HUDEP-2 (cell line): ENCODE results near the gene BUB1B.

Experiments
- DNase-seq, 76 experiments: peaks; one replicate each; lab custom pipeline; 2025; ENCODE audit not compliant: unreplicated experiment in 76 of 76; lab: John Stamatoyannopoulos, UW

Gene BUB1B

DNA sequence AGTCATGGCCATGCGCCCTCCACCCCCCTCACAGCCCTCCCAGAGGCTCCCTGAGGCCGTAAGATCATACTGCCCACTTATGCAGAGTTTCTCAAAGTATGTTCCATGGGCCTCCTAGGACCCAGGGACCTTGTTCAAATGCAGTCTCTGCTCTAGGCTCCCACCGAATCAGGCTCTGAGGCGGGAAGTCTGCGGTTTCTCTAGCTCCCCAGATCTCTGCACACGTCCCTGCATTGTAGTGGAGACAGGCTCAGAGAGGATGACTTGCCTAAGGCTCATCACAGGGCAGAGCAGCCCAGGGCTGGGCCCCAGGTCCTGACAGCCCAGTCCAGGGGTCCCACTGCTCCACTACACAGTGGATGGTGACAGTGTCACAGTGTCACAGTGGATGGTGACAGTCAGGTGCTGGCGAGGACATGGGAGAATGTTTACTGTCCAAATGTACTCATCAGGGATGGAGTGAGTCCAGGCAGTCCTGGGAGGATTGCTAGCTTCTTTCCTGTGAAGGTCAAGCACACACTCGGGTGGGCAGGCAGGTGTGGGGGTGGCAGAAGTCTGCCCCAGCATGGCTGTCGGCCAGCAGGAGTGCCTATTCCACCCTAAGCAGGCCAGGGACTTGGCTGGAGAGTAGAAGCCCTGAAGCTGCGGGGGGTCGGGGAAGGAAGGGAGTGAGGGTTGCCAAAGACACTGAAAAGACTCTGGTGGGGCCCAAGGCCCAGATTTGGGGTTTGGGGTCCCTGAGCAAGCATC is 109.6 kb downstream of the BUB1B start:
- DNase-seq = no peak
